Measurements from ENCODE around the gene COX10.
"Not testable (repeated sequence)": the region's sequence is repeated elsewhere in the genome, so short reads cannot be mapped to it uniquely, and the experiment has no call there.

Gene COX10

DNA sequence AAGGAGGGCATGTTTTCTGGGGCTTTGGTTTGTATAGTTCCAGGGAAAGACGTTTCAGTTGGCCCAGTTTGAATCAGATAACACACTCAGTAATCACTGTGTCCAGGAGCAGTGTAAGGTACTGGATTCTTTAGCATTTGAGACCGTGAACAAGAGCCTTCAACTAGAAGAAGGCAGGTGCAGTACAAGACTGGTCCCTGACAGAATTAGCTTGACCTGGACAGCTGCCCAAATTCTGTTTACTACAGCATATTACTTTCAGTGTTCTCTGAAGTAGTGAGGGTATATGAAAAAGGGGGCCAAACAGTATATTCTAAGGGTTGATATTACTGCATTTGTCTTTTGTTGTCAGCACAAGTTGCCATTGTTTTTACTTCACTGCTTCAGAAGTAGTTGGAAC is 81.3 kb downstream of the COX10 start:
- H3K36me3 ChIP-seq (ENCODE audit: control insufficient read depth in 2 of 2, insufficient read depth in 2 of 2, low read length in 2 of 2) = no peaks in the 10 kb centered on the region
- H3K9ac ChIP-seq (ENCODE audit: low read length in 2 of 2) = no peak overlapping the region
- H3K27ac ChIP-seq (ENCODE audit: low read length) = no peak overlapping the region
- no peak overlapping the region for H3K4me3 ChIP-seq (ENCODE audit: low read length in 2 of 2)
- no peaks in the 10 kb centered on the region for H3K27me3 ChIP-seq (ENCODE audit: control insufficient read depth in 1 of 2, insufficient read depth in 2 of 2, low read length in 2 of 2)
- no peaks in the 10 kb centered on the region for H3K9me3 ChIP-seq (ENCODE audit: control insufficient read depth in 2 of 2, low read length in 2 of 2)
- H3K4me1 ChIP-seq (ENCODE audit: control insufficient read depth, insufficient read depth, low read length) = peaks cover 3% of the 10 kb centered on the region

- Histone ChIP-seq H3K27me3 (ENCODE audit: control insufficient read depth in 1 of 2, insufficient read depth in 2 of 2, low read length in 2 of 2) (no peaks in the 10 kb centered on the region), H3K4me3 (ENCODE audit: low read length in 2 of 2) (no peak overlapping the region), H3K9me3 (ENCODE audit: control insufficient read depth in 2 of 2, low read length in 2 of 2) (no peaks in the 10 kb centered on the region), H3K36me3 (ENCODE audit: control insufficient read depth in 2 of 2, insufficient read depth in 2 of 2, low read length in 2 of 2) (no peaks in the 10 kb centered on the region), H3K9ac (ENCODE audit: low read length in 2 of 2) (no peak overlapping the region), H3K4me1 (ENCODE audit: control insufficient read depth, insufficient read depth, low read length) (peaks cover 3% of the 10 kb centered on the region), H3K27ac (ENCODE audit: low read length) (no peak overlapping the region)
Measured at GRCh38 chr17:14152721-14153120, 83.4 kb downstream of the COX10 start.

DNA sequence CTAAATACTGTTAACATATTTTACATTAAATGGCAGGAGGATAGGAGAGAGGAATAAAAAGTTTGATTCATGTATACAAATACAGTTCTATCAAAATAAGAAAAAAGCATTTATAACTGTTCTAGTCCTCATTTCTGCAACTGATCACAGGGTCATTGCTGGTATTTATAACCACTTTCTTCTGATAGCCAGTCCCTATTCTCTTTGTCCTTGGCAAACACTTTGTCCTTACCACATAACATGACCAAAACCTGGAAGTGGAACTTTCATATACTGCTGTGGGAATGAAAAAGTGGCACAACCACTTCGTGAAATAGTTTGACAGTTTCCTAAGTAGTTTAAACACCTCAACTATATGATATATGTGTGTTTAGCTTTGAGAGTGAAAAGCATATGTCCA is 84.1 kb downstream of the COX10 start:
- peaks cover 3% of the 10 kb centered on the region for H3K4me1 ChIP-seq (ENCODE audit: control insufficient read depth, insufficient read depth, low read length)
- no peak overlapping the region for H3K27ac ChIP-seq (ENCODE audit: low read length)

DNA sequence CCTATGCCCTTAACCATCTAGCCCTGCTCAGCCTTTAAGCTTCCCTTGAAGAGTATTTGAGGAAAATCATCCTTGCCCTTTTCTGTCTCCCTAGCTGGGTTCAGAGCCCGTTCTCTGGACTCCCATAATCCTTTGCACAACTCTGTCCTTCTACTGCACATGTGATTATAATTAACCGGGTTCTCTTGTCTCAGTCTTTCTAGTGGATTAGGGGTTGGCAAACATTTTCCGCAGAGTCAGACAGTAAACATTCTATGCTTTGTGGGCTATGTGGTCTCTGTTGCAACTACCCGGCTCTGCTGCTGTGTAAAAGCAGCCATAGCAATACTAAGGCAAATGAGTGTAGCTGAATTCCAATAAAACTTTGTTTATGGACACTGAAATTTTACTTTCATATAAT is 87.4 kb downstream of the COX10 start:
- Histone ChIP-seq H3K27ac (ENCODE audit: low read length) (no peak overlapping the region), H3K4me1 (ENCODE audit: control insufficient read depth, insufficient read depth, low read length) (peaks cover 3% of the 10 kb centered on the region), H3K9ac (ENCODE audit: low read length in 2 of 2) (no peak overlapping the region), H3K9me3 (ENCODE audit: control insufficient read depth in 2 of 2, low read length in 2 of 2) (no peaks in the 10 kb centered on the region), H3K27me3 (ENCODE audit: control insufficient read depth in 1 of 2, insufficient read depth in 2 of 2, low read length in 2 of 2) (no peaks in the 10 kb centered on the region), H3K36me3 (ENCODE audit: control insufficient read depth in 2 of 2, insufficient read depth in 2 of 2, low read length in 2 of 2) (peaks cover 0 to 2% of the 10 kb centered on the region in 2 donors), H3K4me3 (ENCODE audit: low read length in 2 of 2) (no peak overlapping the region)

More for the DNA sequence above, 84.1 kb downstream of the COX10 start:
- no peaks in the 10 kb centered on the region for H3K9me3 ChIP-seq (ENCODE audit: control insufficient read depth in 2 of 2, low read length in 2 of 2)
- no peak overlapping the region for H3K4me3 ChIP-seq (ENCODE audit: low read length in 2 of 2)
- no peak overlapping the region for H3K9ac ChIP-seq (ENCODE audit: low read length in 2 of 2)
- no peaks in the 10 kb centered on the region for H3K27me3 ChIP-seq (ENCODE audit: control insufficient read depth in 1 of 2, insufficient read depth in 2 of 2, low read length in 2 of 2)
- H3K36me3 ChIP-seq (ENCODE audit: control insufficient read depth in 2 of 2, insufficient read depth in 2 of 2, low read length in 2 of 2) = no peaks in the 10 kb centered on the region

DNA sequence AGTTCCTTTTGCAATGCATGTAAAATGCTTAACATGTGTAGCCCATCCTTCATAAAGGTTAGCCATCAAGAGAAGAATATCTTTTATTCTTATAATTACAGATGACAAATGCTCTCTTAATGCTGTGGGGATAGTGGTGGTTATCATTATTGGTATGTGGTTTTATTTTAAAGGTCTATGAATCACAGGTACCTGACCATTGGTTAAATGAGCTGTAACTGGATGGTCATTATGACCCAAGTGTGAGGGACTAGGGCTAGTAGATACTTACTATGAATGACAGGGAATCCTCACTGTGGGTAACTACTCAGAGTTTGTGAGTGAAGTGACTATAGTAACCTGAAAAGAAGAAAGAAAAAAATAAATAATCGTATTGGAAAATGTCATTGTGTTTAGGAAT is 88.5 kb downstream of the COX10 start:
- no peak overlapping the region for H3K4me3 ChIP-seq (ENCODE audit: low read length in 2 of 2)
- H3K9ac ChIP-seq (ENCODE audit: low read length in 2 of 2) = no peak overlapping the region

DNA sequence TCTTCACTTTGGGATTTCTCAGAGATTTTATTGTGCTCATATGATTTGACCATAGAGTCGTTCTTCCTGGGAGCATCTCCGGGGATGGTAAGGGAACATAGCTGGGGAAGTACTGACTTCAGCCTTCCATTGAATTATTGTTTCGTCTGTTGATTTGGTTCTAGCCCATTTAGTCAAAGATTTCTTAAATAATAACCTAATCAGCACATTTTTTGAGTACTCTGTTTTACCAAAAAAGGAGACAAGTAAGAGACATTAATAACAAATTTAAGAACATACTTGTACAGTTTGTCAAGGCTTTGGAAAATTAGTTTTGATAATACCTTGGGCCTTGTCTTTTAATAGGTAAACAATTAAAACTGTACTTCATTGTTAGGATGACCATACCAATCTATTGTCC is 89.4 kb downstream of the COX10 start:
- Histone ChIP-seq H3K36me3 (ENCODE audit: control insufficient read depth in 2 of 2, insufficient read depth in 2 of 2, low read length in 2 of 2) (peaks cover 2 to 3% of the 10 kb centered on the region in 2 donors), H3K9me3 (ENCODE audit: control insufficient read depth in 2 of 2, low read length in 2 of 2) (no peaks in the 10 kb centered on the region), H3K4me3 (ENCODE audit: low read length in 2 of 2) (no peak overlapping the region), H3K4me1 (ENCODE audit: control insufficient read depth, insufficient read depth, low read length) (no peaks in the 10 kb centered on the region), H3K9ac (ENCODE audit: low read length in 2 of 2) (no peak overlapping the region), H3K27ac (ENCODE audit: low read length) (no peak overlapping the region), H3K27me3 (ENCODE audit: control insufficient read depth in 1 of 2, insufficient read depth in 2 of 2, low read length in 2 of 2) (no peaks in the 10 kb centered on the region)

More for the DNA sequence above, 88.5 kb downstream of the COX10 start:
- Histone ChIP-seq H3K27me3 (ENCODE audit: control insufficient read depth in 1 of 2, insufficient read depth in 2 of 2, low read length in 2 of 2) (no peaks in the 10 kb centered on the region), H3K4me1 (ENCODE audit: control insufficient read depth, insufficient read depth, low read length) (no peaks in the 10 kb centered on the region), H3K36me3 (ENCODE audit: control insufficient read depth in 2 of 2, insufficient read depth in 2 of 2, low read length in 2 of 2) (peaks cover 0 to 2% of the 10 kb centered on the region in 2 donors), H3K27ac (ENCODE audit: low read length) (no peak overlapping the region), H3K9me3 (ENCODE audit: control insufficient read depth in 2 of 2, low read length in 2 of 2) (no peaks in the 10 kb centered on the region)

DNA sequence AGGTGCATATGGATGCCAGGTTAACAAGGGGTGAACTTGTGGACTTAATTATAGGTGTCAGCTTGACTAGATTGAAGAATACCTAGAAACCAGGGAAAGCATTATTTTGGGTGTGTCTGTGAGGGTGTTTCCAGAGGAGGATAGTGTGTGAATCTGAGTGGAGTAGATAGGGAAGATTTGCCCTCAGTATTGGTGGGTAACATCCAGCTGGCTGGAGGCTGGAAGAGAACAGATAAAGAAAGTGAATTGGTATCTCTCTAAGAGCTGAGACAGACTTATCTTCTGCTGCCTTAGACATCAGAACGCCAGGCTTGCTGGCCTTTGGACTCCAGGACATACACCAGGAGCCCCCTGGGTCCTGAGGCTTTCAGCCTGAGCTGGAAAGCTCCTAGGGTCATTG is 92.1 kb downstream of the COX10 start:
- Histone ChIP-seq H3K9me3 (ENCODE audit: control insufficient read depth in 2 of 2, low read length in 2 of 2) (no peaks in the 10 kb centered on the region), H3K27ac (ENCODE audit: low read length) (no peak overlapping the region), H3K4me1 (ENCODE audit: control insufficient read depth, insufficient read depth, low read length) (no peaks in the 10 kb centered on the region), H3K27me3 (ENCODE audit: control insufficient read depth in 1 of 2, insufficient read depth in 2 of 2, low read length in 2 of 2) (no peaks in the 10 kb centered on the region), H3K36me3 (ENCODE audit: control insufficient read depth in 2 of 2, insufficient read depth in 2 of 2, low read length in 2 of 2) (peaks cover 2 to 4% of the 10 kb centered on the region in 2 donors), H3K4me3 (ENCODE audit: low read length in 2 of 2) (no peak overlapping the region), H3K9ac (ENCODE audit: low read length in 2 of 2) (no peak overlapping the region)

GRCh38 chr17:14165616-14166015 is 96.3 kb downstream of the COX10 start:
- peaks cover 2 to 4% of the 10 kb centered on the region in 2 donors for H3K36me3 ChIP-seq (ENCODE audit: control insufficient read depth in 2 of 2, insufficient read depth in 2 of 2, low read length in 2 of 2)
- H3K27ac ChIP-seq (ENCODE audit: low read length) = no peak overlapping the region
- H3K4me3 ChIP-seq (ENCODE audit: low read length in 2 of 2) = no peak overlapping the region
- no peak overlapping the region for H3K9ac ChIP-seq (ENCODE audit: low read length in 2 of 2)
- H3K9me3 ChIP-seq (ENCODE audit: control insufficient read depth in 2 of 2, low read length in 2 of 2) = peaks cover 4 to 9% of the 10 kb centered on the region in 2 donors
- no peaks in the 10 kb centered on the region for H3K4me1 ChIP-seq (ENCODE audit: control insufficient read depth, insufficient read depth, low read length)
- no peaks in the 10 kb centered on the region for H3K27me3 ChIP-seq (ENCODE audit: control insufficient read depth in 1 of 2, insufficient read depth in 2 of 2, low read length in 2 of 2)

DNA sequence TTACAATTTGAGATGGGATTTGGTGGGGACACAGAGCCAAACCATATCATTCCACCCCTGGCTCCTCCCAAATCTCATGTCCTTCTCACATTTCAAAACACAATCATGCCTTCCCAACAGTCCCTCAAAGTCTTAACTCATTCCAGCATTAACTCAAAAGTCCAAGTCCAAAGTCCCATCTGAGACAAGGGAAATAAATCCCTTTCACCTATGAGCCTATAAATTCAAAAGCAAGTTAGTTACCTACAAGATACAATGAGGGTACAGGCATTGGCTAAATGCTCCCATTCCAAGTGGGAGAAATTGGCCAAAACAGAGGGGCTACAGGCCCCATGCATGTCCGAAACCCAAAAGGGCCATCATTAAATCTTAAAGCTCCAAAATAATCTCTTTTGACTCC is 98.5 kb downstream of the COX10 start:
- H3K4me1 ChIP-seq (ENCODE audit: control insufficient read depth, insufficient read depth, low read length); H3K27me3 ChIP-seq (ENCODE audit: control insufficient read depth in 1 of 2, insufficient read depth in 2 of 2, low read length in 2 of 2); H3K27ac ChIP-seq (ENCODE audit: low read length); H3K36me3 ChIP-seq (ENCODE audit: control insufficient read depth in 2 of 2, insufficient read depth in 2 of 2, low read length in 2 of 2); H3K9ac ChIP-seq (ENCODE audit: low read length in 2 of 2); H3K4me3 ChIP-seq (ENCODE audit: low read length in 2 of 2); H3K9me3 ChIP-seq (ENCODE audit: control insufficient read depth in 2 of 2, low read length in 2 of 2): not testable (repeated sequence)

DNA sequence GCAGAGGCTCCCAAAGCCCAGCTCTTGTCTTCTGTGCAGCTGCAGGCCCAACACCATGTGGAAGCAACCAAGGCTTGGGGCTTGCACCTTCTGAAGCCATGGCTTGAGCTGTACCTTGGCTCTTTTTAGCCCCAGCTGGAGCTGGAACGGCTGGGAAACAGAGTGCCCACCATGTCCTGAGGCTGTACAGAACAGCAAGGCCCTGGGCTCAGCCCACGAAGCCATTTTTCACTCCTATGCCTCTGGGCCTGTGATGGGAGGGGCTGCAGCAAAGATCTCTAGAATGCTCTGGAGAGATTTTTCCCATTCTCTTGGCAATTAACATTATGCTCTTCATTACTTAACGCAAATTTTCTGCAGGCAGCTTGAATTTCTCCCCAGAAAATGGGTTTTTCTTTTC is 99.3 kb downstream of the COX10 start:
- Histone ChIP-seq H3K9ac (ENCODE audit: low read length in 2 of 2) (no peak overlapping the region), H3K27me3 (ENCODE audit: control insufficient read depth in 1 of 2, insufficient read depth in 2 of 2, low read length in 2 of 2) (no peaks in the 10 kb centered on the region), H3K9me3 (ENCODE audit: control insufficient read depth in 2 of 2, low read length in 2 of 2) (peaks cover 4 to 9% of the 10 kb centered on the region in 2 donors), H3K36me3 (ENCODE audit: control insufficient read depth in 2 of 2, insufficient read depth in 2 of 2, low read length in 2 of 2) (peaks cover 0 to 2% of the 10 kb centered on the region in 2 donors), H3K4me1 (ENCODE audit: control insufficient read depth, insufficient read depth, low read length) (no peaks in the 10 kb centered on the region), H3K27ac (ENCODE audit: low read length) (no peak overlapping the region), H3K4me3 (ENCODE audit: low read length in 2 of 2) (no peak overlapping the region)

DNA sequence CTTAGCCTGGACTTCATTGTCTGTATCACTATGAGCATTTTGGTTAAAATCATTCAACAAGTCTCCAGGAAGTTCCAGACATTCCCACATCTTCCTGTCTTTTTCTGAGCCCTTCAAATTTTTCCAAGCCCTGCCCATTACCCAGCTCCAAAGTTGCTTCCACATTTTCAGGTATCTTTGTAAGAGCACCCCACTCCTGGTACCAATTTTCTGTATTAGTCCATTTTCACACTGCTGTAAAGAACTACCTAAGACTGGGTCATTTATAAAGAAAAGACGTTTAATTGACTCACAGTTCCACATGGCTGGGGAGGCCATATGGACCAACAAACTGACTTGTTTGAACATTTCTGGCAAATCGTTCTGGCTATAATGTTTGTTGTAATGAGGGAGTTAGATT is 100.0 kb downstream of the COX10 start:
- peaks cover 4 to 9% of the 10 kb centered on the region in 2 donors for H3K9me3 ChIP-seq (ENCODE audit: control insufficient read depth in 2 of 2, low read length in 2 of 2)
- no peaks in the 10 kb centered on the region for H3K4me1 ChIP-seq (ENCODE audit: control insufficient read depth, insufficient read depth, low read length)
- no peaks in the 10 kb centered on the region for H3K36me3 ChIP-seq (ENCODE audit: control insufficient read depth in 2 of 2, insufficient read depth in 2 of 2, low read length in 2 of 2)
- no peak overlapping the region for H3K27ac ChIP-seq (ENCODE audit: low read length)
- H3K27me3 ChIP-seq (ENCODE audit: control insufficient read depth in 1 of 2, insufficient read depth in 2 of 2, low read length in 2 of 2) = no peaks in the 10 kb centered on the region
- H3K9ac ChIP-seq (ENCODE audit: low read length in 2 of 2) = no peak overlapping the region
- H3K4me3 ChIP-seq (ENCODE audit: low read length in 2 of 2) = no peak overlapping the region

All from stomach smooth muscle (tissue), 2 donors.